Fibroblast of the aortic adventitia (primary cell): ENCODE measurements around the gene PPA2. TPM values are rescaled to one million over a fixed set of nuclear protein-coding genes. Genes with fewer than 3 reads are reported as not detected.
A peak's percentile ranks its signal among the peaks of the same experiment; 100 is the strongest.

Source experiments
- DNase-seq: peaks from one replicate; pipeline ENCODE4 v3.0.0-alpha.2; 2010; ENCODE audit warnings: low read depth
- H3K4me3 ChIP-seq: 2 replicates; pipeline ENCODE4 v1.5.1; 2011; ENCODE audit warnings: low read depth, mild to moderate bottlenecking, control low read depth, low read length, moderate library complexity
- CTCF ChIP-seq: IDR thresholded peaks from 2 replicates; pipeline ENCODE4 v1.5.1; 2011; ENCODE audit warnings: mild to moderate bottlenecking, low read length, control low read depth, inconsistent platforms; ENCODE audit not compliant: insufficient read depth
- total RNA-seq: library from RNA; depleted of rRNA; stranded (reverse); fragments of >200 nt; gene quantifications from 2 replicates; pipeline ENCODE4 v1.2.3, GENCODE V29; 2012; ENCODE audit warnings: low replicate concordance

PPA2 gene
- total RNA-seq, 1 donor, result 78.9 TPM

GRCh38 chr4:105503484-105503883 is 29.6 kb upstream of the PPA2 start:
- no peak for TF ChIP-seq CTCF
- H3K4me3 ChIP-seq, result no peak overlapping the region
- no peak for DNase-seq

- no peak for DNase-seq
- no peak overlapping the region for H3K4me3 ChIP-seq
- TF ChIP-seq CTCF, result no peak
These were observed 23.0 kb upstream of the PPA2 start for GRCh38 chr4:105496899-105497298.

GRCh38 chr4:105495667-105496066 is 21.8 kb upstream of the PPA2 start:
- no peak overlapping the region for H3K4me3 ChIP-seq
- DNase-seq, result peak; percentile 1
- no peak for TF ChIP-seq CTCF

GRCh38 chr4:105490523-105490922 is 16.7 kb upstream of the PPA2 start:
- TF ChIP-seq CTCF, result no peak
- DNase-seq, result no peak
- H3K4me3 ChIP-seq, result no peak overlapping the region

GRCh38 chr4:105483840-105484239 is 10.0 kb upstream of the PPA2 start:
- no peak for DNase-seq
- H3K4me3 ChIP-seq, result no peak overlapping the region
- no peak for TF ChIP-seq CTCF

GRCh38 chr4:105474099-105474518 is 247 bp upstream of the PPA2 start:
- TF ChIP-seq CTCF, result peak; percentile 86
- DNase-seq, result peak; percentile 76
- peak overlapping the region; percentile 87 for H3K4me3 ChIP-seq

- TF ChIP-seq CTCF, result no peak
- H3K4me3 ChIP-seq, result peak overlapping the region; percentile 87
- DNase-seq, result no peak
These were observed 965 bp downstream of the PPA2 start for GRCh38 chr4:105472871-105473323.
